K562 (cell line): ENCODE data around the gene VSIG10L. TPM values are rescaled to one million over a fixed set of nuclear protein-coding genes. Genes with fewer than 3 reads are reported as not detected.

ENCODE experiments used
- EHMT2 ChIP-seq: fragments of 450-650 bp; IDR thresholded peaks from 2 replicates; pipeline ENCODE4 v1.6.1; 2018; ENCODE audit warnings: antibody characterized with exemption
- LCOR ChIP-seq: sonication (generic); formaldehyde crosslinking; IDR thresholded peaks from 2 replicates; pipeline ENCODE4 v1.8.0; 2022; ENCODE audit warnings: mild to moderate bottlenecking, missing genetic modification reagents
- MEF2D ChIP-seq: conservative IDR thresholded peaks from 2 replicates; pipeline ENCODE4 v1.6.1; 2016; ENCODE audit warnings: low read depth, missing genetic modification characterization, missing compliant biosample characterization
- NCOA4 ChIP-seq: fragments of 450-650 bp; IDR thresholded peaks from 2 replicates; pipeline ENCODE4 v1.6.1; 2018; ENCODE audit warnings: mild to moderate bottlenecking; ENCODE audit not compliant: partially characterized antibody
- NCOA6 ChIP-seq: fragments of 450-650 bp; IDR thresholded peaks from 2 replicates; pipeline ENCODE4 v1.6.1; 2017; ENCODE audit warnings: mild to moderate bottlenecking
- NFATC3 ChIP-seq: fragments of 450-650 bp; IDR thresholded peaks from 2 replicates; pipeline ENCODE4 v1.6.1; 2017; ENCODE audit warnings: mild to moderate bottlenecking
- NFRKB ChIP-seq: fragments of 450-650 bp; IDR thresholded peaks from 2 replicates; pipeline ENCODE4 v1.6.1; 2016; ENCODE audit warnings: low read depth
- SUPT5H ChIP-seq: fragments of 450-650 bp; IDR thresholded peaks from 2 replicates; pipeline ENCODE4 v1.6.1; 2016
- TBP ChIP-seq: optimal IDR thresholded peaks from 2 replicates; pipeline ENCODE3; 2011; ENCODE audit warnings: low read depth, low read length, improper control_type of control experiment
- TRIM24 ChIP-seq, 2 experiments: fragments of 450-650 bp; IDR thresholded peaks; 2 replicates each; pipeline ENCODE4 v1.6.1; 2016
- ZNF57 ChIP-seq: fragments of 450-650 bp; formaldehyde crosslinking; IDR thresholded peaks from 2 replicates; pipeline ENCODE4 v1.4.0; 2020; ENCODE audit warnings: mild to moderate bottlenecking, moderate library complexity
- ZSCAN32 ChIP-seq: fragments of 450-650 bp; formaldehyde crosslinking; IDR thresholded peaks from 2 replicates; pipeline ENCODE4 v1.4.0; 2020; ENCODE audit warnings: mild to moderate bottlenecking, moderate library complexity
- polyA plus RNA-seq, 8 experiments: library from polyadenylated mRNA; depleted of rRNA in 4 of 8; stranded (reverse) in 5 of 8; unstranded in 3 of 8; fragments of >200 nt; fragmentation: Nextera tagmentation in 2 of 8; fragmentation: Illumina TruSeq in 1 of 8; extraction: Ambion mirVana in 2 of 8; extraction: Trizol in 1 of 8; gene quantifications; 2 replicates each; pipeline versions ENCODE4 v1.2.1 to v1.2.3, GENCODE V29; 2011 to 2014; ENCODE audit warnings: inconsistent platforms in 1 of 8, missing spikeins in 1 of 8
- total RNA-seq, 7 experiments: library from RNA; depleted of rRNA in 6 of 7; stranded (reverse); fragments of >200 nt in 6 of 7; fragmentation: Illumina TruSeq in 2 of 7; extraction: Trizol in 2 of 7; gene quantifications; 2 replicates each; pipeline versions ENCODE4 v1.2.1 to v1.2.3, GENCODE V29; 2011 to 2021; ENCODE audit warnings: low replicate concordance in 1 of 7
- TF ChIP-seq, protein P1 (sequence below): sonication (generic); formaldehyde crosslinking; IDR thresholded peaks from 2 replicates; pipeline ENCODE4 v1.8.0; 2022; ENCODE audit warnings: mild to moderate bottlenecking, missing genetic modification reagents
- TF ChIP-seq, protein P2 (sequence below): fragments of 200-800 bp; sonication (Bioruptor generic); IDR thresholded peaks from 2 replicates; pipeline ENCODE4 v1.6.1; 2017; ENCODE audit warnings: missing genetic modification characterization, missing compliant biosample characterization
- TF ChIP-seq, protein P3 (sequence below): fragments of 450-650 bp; IDR thresholded peaks from 2 replicates; pipeline ENCODE4 v1.6.1; 2016; ENCODE audit warnings: low read depth
- TF ChIP-seq, protein P4 (sequence below): fragments of 450-650 bp; IDR thresholded peaks from 2 replicates; pipeline ENCODE4 v1.6.1; 2016; ENCODE audit warnings: borderline replicate concordance

The VSIG10L gene
- total and polyA plus RNA-seq, 9 of the 15 experiments (the other 6 are each of a cell fraction or from before 2014, with no cell fraction given): 1.1 to 7.6 (median 2.2) TPM

DNA sequence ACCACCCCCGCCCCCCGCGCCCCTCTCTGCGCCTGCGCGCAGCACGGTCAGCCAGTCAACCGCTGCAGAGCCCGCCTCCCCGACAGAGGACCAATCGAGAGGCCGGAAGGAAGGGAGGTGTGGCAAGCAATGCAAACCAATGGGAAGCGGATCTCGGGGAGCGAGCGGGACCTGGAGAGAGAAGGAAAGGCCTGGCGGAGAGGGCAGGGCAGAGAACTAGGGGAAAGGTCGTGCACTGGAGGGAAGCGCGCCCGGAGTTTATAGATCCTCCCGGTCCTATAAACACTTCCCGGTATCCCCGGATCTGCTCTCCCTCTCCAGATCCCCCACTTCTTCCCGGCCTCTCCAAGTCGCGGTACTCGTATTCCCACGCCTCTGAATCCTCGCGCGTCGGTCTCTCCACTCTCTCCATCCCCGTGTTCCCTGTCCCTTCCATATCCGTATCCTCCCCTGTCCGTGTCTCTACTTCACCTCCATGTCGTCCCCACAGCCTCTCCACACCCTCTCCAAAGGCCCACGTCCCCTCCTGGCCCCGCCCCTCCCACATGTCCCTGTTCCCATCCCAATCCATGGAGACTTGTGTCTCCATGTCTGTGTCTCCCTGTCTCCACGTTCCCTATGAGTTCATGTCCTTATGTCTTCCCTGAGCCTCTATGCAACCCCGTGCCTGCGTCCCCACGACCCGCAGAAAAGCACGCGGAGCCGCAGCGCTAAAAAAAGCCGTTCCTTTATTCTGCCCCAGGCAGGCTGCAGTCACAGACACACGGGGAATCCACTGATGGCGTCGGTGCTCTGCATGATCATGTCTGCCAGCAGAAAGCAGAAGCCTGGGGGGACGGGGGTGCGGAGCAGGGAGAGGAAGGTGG lies 24.7 kb upstream of the VSIG10L start (continued):
- TF ChIP-seq TRIM24 (IDR thresholded peaks at IDR 0.05) (peak; percentile 8 to 62; a peak in 2 of 4 replicates), ZSCAN32 (no peak), TBP (peak; percentile 92), NCOA4 (peak; percentile 14), EHMT2 (no peak), NFRKB (no peak; the same call in none of the 2 replicates), ZNF57 (CRISPR knock-in tag) (no peak), SUPT5H (peak; percentile 95), MEF2D (0 out of 2 replicates have a peak, but pooled peaks have one; percentile 41), LCOR (no peak), NFATC3 (no peak), NCOA6 (no peak)
- TF ChIP-seq, protein P1, sequence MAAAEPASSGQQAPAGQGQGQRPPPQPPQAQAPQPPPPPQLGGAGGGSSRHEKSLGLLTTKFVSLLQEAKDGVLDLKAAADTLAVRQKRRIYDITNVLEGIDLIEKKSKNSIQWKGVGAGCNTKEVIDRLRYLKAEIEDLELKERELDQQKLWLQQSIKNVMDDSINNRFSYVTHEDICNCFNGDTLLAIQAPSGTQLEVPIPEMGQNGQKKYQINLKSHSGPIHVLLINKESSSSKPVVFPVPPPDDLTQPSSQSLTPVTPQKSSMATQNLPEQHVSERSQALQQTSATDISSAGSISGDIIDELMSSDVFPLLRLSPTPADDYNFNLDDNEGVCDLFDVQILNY: 0 out of 2 replicates have a peak, but pooled peaks have one; percentile 49
- TF ChIP-seq, protein P2, sequence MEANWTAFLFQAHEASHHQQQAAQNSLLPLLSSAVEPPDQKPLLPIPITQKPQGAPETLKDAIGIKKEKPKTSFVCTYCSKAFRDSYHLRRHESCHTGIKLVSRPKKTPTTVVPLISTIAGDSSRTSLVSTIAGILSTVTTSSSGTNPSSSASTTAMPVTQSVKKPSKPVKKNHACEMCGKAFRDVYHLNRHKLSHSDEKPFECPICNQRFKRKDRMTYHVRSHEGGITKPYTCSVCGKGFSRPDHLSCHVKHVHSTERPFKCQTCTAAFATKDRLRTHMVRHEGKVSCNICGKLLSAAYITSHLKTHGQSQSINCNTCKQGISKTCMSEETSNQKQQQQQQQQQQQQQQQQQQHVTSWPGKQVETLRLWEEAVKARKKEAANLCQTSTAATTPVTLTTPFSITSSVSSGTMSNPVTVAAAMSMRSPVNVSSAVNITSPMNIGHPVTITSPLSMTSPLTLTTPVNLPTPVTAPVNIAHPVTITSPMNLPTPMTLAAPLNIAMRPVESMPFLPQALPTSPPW: peak; percentile 95
- TF ChIP-seq, protein P3, sequence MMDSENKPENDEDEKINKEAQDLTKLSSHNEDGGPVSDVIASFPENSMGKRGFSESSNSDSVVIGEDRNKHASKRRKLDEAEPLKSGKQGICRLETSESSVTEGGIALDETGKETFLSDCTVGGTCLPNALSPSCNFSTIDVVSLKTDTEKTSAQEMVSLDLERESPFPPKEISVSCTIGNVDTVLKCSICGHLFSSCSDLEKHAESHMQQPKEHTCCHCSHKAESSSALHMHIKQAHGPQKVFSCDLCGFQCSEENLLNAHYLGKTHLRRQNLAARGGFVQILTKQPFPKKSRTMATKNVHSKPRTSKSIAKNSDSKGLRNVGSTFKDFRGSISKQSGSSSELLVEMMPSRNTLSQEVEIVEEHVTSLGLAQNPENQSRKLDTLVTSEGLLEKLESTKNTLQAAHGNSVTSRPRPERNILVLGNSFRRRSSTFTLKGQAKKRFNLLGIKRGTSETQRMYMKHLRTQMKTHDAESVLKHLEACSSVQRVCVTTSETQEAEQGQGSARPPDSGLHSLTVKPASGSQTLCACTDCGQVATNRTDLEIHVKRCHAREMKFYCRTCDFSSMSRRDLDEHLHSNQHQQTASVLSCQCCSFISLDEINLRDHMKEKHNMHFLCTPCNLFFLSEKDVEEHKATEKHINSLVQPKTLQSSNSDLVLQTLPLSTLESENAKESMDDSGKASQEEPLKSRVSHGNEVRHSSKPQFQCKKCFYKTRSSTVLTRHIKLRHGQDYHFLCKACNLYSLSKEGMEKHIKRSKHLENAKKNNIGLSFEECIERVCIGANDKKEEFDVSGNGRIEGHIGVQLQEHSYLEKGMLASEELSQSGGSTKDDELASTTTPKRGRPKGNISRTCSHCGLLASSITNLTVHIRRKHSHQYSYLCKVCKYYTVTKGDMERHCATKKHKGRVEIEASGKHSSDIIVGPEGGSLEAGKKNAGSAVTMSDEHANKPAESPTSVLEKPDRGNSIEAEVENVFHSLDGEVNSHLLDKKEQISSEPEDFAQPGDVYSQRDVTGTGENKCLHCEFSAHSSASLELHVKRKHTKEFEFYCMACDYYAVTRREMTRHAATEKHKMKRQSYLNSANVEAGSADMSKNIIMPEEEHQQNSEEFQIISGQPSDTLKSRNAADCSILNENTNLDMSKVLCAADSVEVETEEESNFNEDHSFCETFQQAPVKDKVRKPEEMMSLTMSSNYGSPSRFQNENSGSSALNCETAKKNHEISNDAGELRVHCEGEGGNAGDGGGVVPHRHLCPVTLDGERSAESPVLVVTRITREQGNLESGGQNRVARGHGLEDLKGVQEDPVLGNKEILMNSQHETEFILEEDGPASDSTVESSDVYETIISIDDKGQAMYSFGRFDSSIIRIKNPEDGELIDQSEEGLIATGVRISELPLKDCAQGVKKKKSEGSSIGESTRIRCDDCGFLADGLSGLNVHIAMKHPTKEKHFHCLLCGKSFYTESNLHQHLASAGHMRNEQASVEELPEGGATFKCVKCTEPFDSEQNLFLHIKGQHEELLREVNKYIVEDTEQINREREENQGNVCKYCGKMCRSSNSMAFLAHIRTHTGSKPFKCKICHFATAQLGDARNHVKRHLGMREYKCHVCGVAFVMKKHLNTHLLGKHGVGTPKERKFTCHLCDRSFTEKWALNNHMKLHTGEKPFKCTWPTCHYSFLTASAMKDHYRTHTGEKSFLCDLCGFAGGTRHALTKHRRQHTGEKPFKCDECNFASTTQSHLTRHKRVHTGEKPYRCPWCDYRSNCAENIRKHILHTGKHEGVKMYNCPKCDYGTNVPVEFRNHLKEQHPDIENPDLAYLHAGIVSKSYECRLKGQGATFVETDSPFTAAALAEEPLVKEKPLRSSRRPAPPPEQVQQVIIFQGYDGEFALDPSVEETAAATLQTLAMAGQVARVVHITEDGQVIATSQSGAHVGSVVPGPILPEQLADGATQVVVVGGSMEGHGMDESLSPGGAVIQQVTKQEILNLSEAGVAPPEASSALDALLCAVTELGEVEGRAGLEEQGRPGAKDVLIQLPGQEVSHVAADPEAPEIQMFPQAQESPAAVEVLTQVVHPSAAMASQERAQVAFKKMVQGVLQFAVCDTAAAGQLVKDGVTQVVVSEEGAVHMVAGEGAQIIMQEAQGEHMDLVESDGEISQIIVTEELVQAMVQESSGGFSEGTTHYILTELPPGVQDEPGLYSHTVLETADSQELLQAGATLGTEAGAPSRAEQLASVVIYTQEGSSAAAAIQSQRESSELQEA: peak; percentile 47; the same call in 1 of the 2 replicates
- TF ChIP-seq, protein P4, sequence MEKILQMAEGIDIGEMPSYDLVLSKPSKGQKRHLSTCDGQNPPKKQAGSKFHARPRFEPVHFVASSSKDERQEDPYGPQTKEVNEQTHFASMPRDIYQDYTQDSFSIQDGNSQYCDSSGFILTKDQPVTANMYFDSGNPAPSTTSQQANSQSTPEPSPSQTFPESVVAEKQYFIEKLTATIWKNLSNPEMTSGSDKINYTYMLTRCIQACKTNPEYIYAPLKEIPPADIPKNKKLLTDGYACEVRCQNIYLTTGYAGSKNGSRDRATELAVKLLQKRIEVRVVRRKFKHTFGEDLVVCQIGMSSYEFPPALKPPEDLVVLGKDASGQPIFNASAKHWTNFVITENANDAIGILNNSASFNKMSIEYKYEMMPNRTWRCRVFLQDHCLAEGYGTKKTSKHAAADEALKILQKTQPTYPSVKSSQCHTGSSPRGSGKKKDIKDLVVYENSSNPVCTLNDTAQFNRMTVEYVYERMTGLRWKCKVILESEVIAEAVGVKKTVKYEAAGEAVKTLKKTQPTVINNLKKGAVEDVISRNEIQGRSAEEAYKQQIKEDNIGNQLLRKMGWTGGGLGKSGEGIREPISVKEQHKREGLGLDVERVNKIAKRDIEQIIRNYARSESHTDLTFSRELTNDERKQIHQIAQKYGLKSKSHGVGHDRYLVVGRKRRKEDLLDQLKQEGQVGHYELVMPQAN: peak; percentile 91
